Panc1 (cell line): ENCODE data around the gene SNRPA.

Experiments
- POLR2AphosphoS5 ChIP-seq: IDR thresholded peaks from 2 replicates; pipeline ENCODE4 v1.6.1; 2012; ENCODE audit warnings: mild to moderate bottlenecking, low read depth, low read length, moderate library complexity
- TCF7L2 ChIP-seq: IDR thresholded peaks from 2 replicates; pipeline ENCODE4 v1.6.1; 2011; ENCODE audit warnings: mild to moderate bottlenecking, low read depth, low read length, inconsistent platforms
- TF ChIP-seq, protein P1 (sequence below): fragments of 450-650 bp; IDR thresholded peaks from 2 replicates; pipeline ENCODE4 v1.5.1; 2017; ENCODE audit warnings: mild to moderate bottlenecking
- TF ChIP-seq, protein P2 (sequence below), 2 experiments: IDR thresholded peaks; 2 replicates each; pipeline ENCODE4 v1.6.1; 2011 to 2012; ENCODE audit warnings: low read depth in 2 of 2, control low read depth in 1 of 2, low read length in 1 of 2, mild to moderate bottlenecking in 1 of 2, moderate library complexity in 1 of 2; ENCODE audit not compliant: insufficient read depth in 1 of 2

DNA sequence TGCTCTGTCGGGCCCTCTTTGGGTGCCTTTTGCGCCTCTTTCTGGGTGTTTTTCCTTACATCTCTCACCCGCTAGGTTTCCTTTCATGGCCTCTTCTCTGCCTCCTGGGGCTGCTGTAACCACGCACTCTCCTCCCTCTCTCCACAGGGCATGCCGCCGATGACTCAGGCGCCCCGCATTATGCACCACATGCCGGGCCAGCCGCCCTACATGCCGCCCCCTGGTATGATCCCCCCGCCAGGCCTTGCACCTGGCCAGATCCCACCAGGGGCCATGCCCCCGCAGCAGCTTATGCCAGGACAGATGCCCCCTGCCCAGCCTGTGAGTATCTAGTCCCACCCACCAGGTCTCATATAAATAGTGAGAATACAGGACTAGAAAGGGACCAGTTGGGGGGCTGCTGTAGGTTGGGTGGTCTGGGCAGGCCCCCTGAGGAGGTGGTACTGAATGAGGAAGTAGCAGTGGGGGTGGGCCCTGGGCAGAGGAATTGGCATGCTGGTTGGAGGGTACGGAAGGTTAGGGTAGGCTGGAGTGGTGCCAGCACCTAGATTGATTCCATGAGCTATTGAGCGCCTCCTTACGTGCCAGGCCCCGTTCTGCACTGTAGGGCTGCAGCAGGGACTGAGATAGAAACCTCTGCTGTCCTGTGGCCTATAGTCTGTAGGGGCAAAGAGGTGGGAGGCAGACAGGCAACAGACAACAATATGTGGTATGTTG, 11.9 kb downstream of the SNRPA start:
- TF ChIP-seq, protein P1, sequence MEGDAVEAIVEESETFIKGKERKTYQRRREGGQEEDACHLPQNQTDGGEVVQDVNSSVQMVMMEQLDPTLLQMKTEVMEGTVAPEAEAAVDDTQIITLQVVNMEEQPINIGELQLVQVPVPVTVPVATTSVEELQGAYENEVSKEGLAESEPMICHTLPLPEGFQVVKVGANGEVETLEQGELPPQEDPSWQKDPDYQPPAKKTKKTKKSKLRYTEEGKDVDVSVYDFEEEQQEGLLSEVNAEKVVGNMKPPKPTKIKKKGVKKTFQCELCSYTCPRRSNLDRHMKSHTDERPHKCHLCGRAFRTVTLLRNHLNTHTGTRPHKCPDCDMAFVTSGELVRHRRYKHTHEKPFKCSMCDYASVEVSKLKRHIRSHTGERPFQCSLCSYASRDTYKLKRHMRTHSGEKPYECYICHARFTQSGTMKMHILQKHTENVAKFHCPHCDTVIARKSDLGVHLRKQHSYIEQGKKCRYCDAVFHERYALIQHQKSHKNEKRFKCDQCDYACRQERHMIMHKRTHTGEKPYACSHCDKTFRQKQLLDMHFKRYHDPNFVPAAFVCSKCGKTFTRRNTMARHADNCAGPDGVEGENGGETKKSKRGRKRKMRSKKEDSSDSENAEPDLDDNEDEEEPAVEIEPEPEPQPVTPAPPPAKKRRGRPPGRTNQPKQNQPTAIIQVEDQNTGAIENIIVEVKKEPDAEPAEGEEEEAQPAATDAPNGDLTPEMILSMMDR = no peak
- TF ChIP-seq, protein P2, sequence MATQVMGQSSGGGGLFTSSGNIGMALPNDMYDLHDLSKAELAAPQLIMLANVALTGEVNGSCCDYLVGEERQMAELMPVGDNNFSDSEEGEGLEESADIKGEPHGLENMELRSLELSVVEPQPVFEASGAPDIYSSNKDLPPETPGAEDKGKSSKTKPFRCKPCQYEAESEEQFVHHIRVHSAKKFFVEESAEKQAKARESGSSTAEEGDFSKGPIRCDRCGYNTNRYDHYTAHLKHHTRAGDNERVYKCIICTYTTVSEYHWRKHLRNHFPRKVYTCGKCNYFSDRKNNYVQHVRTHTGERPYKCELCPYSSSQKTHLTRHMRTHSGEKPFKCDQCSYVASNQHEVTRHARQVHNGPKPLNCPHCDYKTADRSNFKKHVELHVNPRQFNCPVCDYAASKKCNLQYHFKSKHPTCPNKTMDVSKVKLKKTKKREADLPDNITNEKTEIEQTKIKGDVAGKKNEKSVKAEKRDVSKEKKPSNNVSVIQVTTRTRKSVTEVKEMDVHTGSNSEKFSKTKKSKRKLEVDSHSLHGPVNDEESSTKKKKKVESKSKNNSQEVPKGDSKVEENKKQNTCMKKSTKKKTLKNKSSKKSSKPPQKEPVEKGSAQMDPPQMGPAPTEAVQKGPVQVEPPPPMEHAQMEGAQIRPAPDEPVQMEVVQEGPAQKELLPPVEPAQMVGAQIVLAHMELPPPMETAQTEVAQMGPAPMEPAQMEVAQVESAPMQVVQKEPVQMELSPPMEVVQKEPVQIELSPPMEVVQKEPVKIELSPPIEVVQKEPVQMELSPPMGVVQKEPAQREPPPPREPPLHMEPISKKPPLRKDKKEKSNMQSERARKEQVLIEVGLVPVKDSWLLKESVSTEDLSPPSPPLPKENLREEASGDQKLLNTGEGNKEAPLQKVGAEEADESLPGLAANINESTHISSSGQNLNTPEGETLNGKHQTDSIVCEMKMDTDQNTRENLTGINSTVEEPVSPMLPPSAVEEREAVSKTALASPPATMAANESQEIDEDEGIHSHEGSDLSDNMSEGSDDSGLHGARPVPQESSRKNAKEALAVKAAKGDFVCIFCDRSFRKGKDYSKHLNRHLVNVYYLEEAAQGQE (IDR thresholded peaks at IDR 0.05; ENCODE audit: insufficient read depth in 1 of 2, low read depth in 2 of 2, low read length in 1 of 2) = no peak
- no peak for TF ChIP-seq POLR2AphosphoS5
- TF ChIP-seq TCF7L2 = no peak
